GM19238 (cell line): ENCODE data around the gene HSP90AA1.
"Not testable (repeated sequence)": the region's sequence is repeated elsewhere in the genome, so short reads cannot be mapped to it uniquely, and the experiment has no call there.

Experiments used
- DNase-seq: peaks from one replicate; pipeline ENCODE4 v3.0.0; 2011; ENCODE audit warnings: low spot score; ENCODE audit not compliant: insufficient read length

The HSP90AA1 gene

GRCh38 chr14:102095231-102095870 is 8.5 kb upstream of the HSP90AA1 start:
- DNase-seq = no peak

- no peak for DNase-seq
These were observed 7.3 kb upstream of the HSP90AA1 start for GRCh38 chr14:102094101-102094500.

- DNase-seq = no peak
These were observed 6.0 kb upstream of the HSP90AA1 start for GRCh38 chr14:102092806-102093205.

DNA sequence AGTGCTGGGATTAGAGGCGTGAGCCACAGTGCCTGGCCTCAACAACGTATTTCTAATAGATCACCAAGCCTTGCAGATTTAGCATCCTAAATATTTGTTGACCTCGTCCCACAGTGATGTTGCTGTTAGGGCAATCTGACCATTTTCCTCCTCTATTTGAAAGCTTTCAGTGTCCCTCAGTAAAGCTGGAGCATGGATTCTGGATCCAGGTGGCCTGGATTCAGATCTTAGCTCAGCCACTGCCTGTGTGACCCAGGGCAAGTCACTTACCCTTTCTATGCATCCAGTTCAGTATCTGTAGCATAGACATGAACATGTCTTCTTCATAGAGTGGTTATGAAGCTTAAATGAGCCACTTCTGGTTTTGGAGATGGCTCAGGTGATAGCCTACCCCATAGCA is 3.9 kb upstream of the HSP90AA1 start:
- no peak for DNase-seq

GRCh38 chr14:102089621-102090343 is 2.9 kb upstream of the HSP90AA1 start:
- DNase-seq = no peak

- peak; percentile 34 for DNase-seq
These were observed 1.4 kb upstream of the HSP90AA1 start for GRCh38 chr14:102088012-102088792.

DNA sequence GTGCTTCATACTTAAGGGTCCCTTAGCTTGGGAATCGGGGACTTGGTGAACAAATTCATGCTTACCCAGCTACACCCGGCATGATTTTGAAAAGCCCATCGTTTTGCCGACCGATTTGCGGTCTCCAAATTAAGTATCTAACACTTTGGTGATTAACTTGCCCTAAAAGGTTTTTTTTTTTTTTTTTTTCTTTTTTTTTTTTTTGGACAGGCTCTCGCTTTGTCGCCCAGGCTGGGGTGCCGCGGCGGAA is 843 bp upstream of the HSP90AA1 start:
- no peak for DNase-seq

DNA sequence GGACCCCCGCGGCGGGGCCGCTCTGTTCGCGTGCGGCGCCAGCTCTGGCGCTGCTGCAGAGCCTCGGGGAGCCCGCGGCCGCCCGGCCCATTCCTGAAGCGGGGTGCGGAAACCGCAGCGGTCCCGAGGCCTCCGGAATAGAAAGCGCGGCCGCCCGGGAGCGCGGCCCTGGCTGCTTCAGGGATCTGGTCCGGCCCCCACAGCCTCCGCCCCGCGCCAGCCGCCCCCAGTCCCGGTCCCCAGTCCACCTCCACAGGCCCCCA is 204 bp downstream of the HSP90AA1 start:
- no peak for DNase-seq

- peak; percentile 53 for DNase-seq
These were observed 716 bp downstream of the HSP90AA1 start for GRCh38 chr14:102085948-102086708.

- no peak for DNase-seq
These were observed 1.4 kb downstream of the HSP90AA1 start for GRCh38 chr14:102085488-102085887.

GRCh38 chr14:102084931-102085330 is 1.9 kb downstream of the HSP90AA1 start:
- no peak for DNase-seq

DNA sequence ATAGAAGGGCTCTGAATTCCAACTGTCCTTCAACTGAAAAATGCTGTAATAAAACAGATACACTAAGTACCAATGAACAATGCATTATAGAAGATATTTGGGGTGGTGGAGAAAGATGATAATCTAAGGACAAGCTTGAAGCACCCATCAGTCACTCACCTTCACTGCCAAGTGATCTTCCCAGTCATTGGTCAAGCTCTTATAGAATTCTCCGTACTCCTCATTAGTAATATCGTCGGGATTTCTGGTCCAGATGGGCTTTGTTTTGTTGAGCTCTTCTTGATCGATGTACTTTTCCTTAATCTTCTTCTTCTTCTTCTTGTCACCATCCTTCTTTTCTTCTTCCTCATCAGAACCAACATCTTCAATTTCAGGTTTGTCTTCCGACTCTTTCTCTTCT is 2.3 kb downstream of the HSP90AA1 start:
- DNase-seq = not testable (repeated sequence)

DNA sequence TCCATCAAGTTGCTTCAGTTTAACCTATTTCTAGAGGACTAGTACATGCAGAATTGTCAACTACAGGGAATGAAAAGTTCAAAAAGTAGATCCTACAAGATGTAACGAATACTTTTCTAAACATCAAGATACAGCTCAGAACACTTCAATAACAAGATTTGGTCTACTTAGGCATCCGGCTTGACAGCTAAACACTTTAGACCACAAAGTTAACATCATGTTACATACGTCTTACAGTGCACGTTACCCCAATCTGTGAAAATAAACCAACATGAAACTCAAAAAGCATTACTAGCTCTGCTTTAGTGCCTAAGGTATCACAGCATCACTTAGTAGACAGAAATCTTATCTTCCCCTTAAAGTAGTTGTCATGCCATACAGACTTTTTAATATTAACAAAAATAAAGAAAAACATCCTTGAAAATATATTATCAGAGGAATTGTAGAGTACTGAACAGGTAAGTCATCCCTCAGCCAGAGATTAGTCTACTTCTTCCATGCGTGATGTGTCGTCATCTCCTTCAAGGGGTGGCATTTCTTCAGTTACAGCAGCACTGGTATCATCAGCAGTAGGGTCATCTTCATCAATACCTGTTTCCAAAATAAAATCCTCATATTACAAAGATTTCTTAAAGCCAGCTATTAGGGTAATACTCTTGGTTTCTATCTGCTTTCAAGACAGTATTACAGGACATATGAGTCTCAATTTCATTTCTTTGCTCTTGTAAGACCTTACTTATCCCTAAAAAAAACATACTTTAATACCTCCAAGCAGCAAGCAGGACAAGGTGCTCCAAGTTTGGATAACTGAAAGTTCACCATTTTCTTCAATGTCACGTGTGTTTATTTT is 5.4 kb downstream of the HSP90AA1 start:
- no peak for DNase-seq

- no peak for DNase-seq
These were observed 6.4 kb downstream of the HSP90AA1 start for GRCh38 chr14:102080183-102081080.

DNA sequence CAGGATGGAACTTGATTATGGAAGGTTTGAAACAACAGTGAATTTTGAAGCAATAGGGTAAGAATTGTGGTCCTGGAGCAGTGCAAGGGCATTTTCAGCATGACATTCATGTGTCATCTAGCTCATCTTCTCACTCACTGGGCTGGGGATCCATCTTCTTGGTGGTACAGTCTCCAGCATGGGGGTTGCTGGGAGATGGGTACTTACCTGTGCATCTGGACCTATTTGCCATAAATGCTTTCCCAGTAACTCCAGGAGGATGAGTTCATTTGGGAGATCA is 7.2 kb downstream of the HSP90AA1 start:
- DNase-seq = no peak

GRCh38 chr14:102078831-102079699 is 7.8 kb downstream of the HSP90AA1 start:
- no peak for DNase-seq

GRCh38 chr14:102078361-102078791 is 8.5 kb downstream of the HSP90AA1 start:
- not testable (repeated sequence) for DNase-seq

DNA sequence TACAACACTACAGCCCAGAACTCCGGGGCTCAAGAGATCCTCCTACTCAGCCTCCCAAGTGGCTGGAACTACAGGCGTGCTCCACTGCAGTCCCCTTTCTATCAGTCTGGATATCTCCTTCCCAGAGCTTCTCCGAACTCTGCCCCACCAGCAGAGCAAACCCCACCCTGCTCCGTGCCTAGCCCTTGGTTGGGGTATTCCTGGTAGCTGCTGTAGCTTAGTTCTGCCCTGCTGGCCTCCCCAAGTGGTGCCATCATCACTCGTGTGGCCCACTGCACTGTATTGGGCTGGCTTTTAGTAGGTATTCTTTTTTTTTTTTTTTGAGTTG is 9.5 kb downstream of the HSP90AA1 start:
- no peak for DNase-seq

- no peak for DNase-seq
These were observed 11.7 kb downstream of the HSP90AA1 start for GRCh38 chr14:102075155-102075554.
